ENCODE measurements around the gene NADSYN1. TPM values are rescaled to one million over a fixed set of nuclear protein-coding genes. Genes with fewer than 3 reads are reported as not detected.

The NADSYN1 gene
- total and polyA plus RNA-seq, 2 of the 13 experiments (the other 11 are each of a cell fraction or from before 2014, with no cell fraction given) = 35.7 to 51.5 TPM

DNA sequence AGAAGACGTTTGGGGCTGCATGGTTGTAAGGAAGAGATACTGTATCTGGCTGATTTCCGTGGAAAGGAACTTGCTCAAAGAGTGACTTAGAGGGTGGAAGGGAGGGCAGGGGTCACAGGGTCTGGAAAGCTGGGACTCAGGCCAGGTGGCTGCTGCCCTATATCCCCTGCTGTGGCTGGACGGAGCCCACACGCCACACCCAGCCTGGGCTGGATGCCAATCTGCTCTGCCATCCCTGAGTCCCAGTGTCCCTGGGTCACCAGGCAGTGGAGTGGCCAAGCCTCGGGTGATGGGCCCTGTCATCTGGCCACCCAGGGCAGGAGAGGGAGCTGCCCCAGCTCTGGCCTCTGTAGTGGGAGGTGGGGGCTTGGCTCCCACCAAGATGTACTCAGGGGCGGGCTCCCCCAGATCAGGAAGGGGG is 47.6 kb downstream of the NADSYN1 start:
- H4K20me1 ChIP-seq (ENCODE audit: insufficient read depth, low read length) = no peaks in the 10 kb centered on the region
- 70% methylated on average over 4 of the region's 6 CpGs for WGBS (ENCODE audit: low lambda C conversion rate)
- FAIRE-seq (no peak), DNase-seq (ENCODE audit: low spot score) (no peak), ATAC-seq (no peak)
- CTCF ChIA-PET (ENCODE audit: low intra/inter-chr PET ratio, low total read pairs) = no interaction called here
- H3K36me3 ChIP-seq (replicated peaks in 1 of 2; ENCODE audit: control insufficient read depth in 1 of 2, insufficient read depth in 2 of 2, low read length in 2 of 2) = peaks cover 16 to 49% of the 10 kb centered on the region in 2 experiments; a peak in 4 of 5 replicates
- H3K9me3 ChIP-seq (ENCODE audit: low read length) = no peaks in the 10 kb centered on the region
- no peak overlapping the region for H3K4me3 ChIP-seq (replicated peaks in 1 of 3; ENCODE audit: insufficient read depth in 1 of 3, low read depth in 2 of 3, low read length in 3 of 3)
- no peaks in the 10 kb centered on the region for H3K4me1 ChIP-seq (ENCODE audit: insufficient read depth, low read length)
- H3K4me2 ChIP-seq (ENCODE audit: low read depth, low read length) = no peak overlapping the region
- no peak overlapping the region for H2AFZ ChIP-seq (ENCODE audit: low read length)
- H3K27ac ChIP-seq (ENCODE audit: extremely low read length, insufficient read depth, low read length) = no peak overlapping the region
- no peak overlapping the region for H3K9ac ChIP-seq (ENCODE audit: insufficient read depth, low read depth, low read length)
- intact Hi-C loops (cut with micrococcal nuclease; ENCODE audit: unreplicated experiment) = no loop called here
- no TSS peak for BruUV-seq (replicated peaks)
- H3K27me3 ChIP-seq (ENCODE audit: control insufficient read depth in 1 of 2, insufficient read depth in 2 of 2, low read length in 2 of 2) = no peaks in the 10 kb centered on the region
- TF ChIP-seq SIX1 (CRISPR knock-in tag; IDR thresholded peaks at IDR 0.05; ENCODE audit: borderline replicate concordance) = no peak
- POLR2A ChIA-PET = no interaction called here
- in situ Hi-C loops (cut with HindIII; ENCODE audit: extremely low pct_ligation_motif_present, low pct_unique_long_range_greater_than_20kb) = no loop called here
- no peaks in the 10 kb centered on the region for H3K79me2 ChIP-seq (ENCODE audit: insufficient read depth, low read length)

DNA sequence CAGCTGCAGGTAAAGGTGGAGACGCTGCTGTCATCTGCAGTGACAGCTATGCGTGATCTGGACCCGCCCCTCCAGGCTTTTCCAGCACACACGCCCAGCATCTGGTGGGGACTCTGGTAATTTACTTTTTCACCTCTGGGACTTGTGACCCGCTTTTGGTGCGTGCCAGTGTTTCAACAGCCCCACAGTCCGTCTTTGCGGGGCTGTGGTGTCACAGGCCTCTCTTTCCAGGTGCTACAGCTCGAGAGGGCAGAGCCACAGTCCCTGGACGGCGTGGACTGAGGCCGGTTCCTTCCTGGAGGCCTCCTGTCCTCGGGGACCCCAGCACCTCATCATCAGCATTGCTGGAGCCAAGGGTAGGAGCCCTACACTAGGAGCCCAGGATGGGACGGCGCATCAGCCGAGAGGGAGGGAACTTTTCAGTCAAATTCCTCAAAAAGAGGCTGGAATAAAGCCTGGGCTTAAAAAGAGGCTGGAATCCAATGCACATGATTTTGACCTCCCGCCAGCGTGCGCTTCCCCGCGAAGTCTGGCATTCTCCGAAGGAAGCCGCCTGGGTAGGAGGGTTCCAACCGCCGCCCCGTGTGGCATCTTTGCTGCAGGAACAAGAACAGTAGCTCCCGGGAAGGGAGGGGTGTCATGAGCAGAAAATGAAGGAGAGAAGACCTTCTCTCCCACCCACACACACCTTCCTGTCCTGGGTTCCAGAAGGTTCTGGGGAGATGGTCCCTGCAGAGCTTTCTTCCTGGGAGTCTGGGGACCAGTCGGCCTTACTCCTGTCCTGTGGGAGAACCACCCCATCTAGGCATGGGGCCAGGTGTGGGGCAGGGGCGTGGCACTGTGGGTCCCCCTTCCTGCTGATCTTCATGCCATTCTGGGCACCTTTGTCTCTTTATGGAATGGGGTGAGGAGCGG is 48.3 kb downstream of the NADSYN1 start:
- Histone ChIP-seq H3K27me3 (ENCODE audit: control insufficient read depth in 1 of 2, insufficient read depth in 2 of 2, low read length in 2 of 2) (no peaks in the 10 kb centered on the region), H3K36me3 (replicated peaks in 1 of 2; ENCODE audit: control insufficient read depth in 1 of 2, insufficient read depth in 2 of 2, low read length in 2 of 2) (peaks cover 12 to 43% of the 10 kb centered on the region in 2 experiments; a peak in 4 of 5 replicates), H3K27ac (ENCODE audit: extremely low read length, insufficient read depth, low read length) (no peak overlapping the region), H3K4me3 (replicated peaks in 1 of 3; ENCODE audit: insufficient read depth in 1 of 3, low read depth in 2 of 3, low read length in 3 of 3) (no peak overlapping the region), H4K20me1 (ENCODE audit: insufficient read depth, low read length) (no peaks in the 10 kb centered on the region), H3K9ac (ENCODE audit: insufficient read depth, low read depth, low read length) (no peak overlapping the region), H3K4me1 (ENCODE audit: insufficient read depth, low read length) (no peaks in the 10 kb centered on the region), H3K9me3 (ENCODE audit: low read length) (no peaks in the 10 kb centered on the region), H3K79me2 (ENCODE audit: insufficient read depth, low read length) (no peaks in the 10 kb centered on the region), H3K4me2 (ENCODE audit: low read depth, low read length) (no peak overlapping the region), H2AFZ (ENCODE audit: low read length) (no peak overlapping the region)
- CTCF ChIA-PET (ENCODE audit: low intra/inter-chr PET ratio, low total read pairs) = no interaction called here
- in situ Hi-C loops (cut with HindIII; ENCODE audit: extremely low pct_ligation_motif_present, low pct_unique_long_range_greater_than_20kb) = no loop called here
- DNase-seq (ENCODE audit: low spot score) (no peak), ATAC-seq (no peak), FAIRE-seq (no peak)
- intact Hi-C loops (cut with micrococcal nuclease; ENCODE audit: unreplicated experiment) = no loop called here
- POLR2A ChIA-PET = no interaction called here
- WGBS (ENCODE audit: low lambda C conversion rate) = 96% methylated on average over 30 of the region's 30 CpGs
- TF ChIP-seq, protein P1, sequence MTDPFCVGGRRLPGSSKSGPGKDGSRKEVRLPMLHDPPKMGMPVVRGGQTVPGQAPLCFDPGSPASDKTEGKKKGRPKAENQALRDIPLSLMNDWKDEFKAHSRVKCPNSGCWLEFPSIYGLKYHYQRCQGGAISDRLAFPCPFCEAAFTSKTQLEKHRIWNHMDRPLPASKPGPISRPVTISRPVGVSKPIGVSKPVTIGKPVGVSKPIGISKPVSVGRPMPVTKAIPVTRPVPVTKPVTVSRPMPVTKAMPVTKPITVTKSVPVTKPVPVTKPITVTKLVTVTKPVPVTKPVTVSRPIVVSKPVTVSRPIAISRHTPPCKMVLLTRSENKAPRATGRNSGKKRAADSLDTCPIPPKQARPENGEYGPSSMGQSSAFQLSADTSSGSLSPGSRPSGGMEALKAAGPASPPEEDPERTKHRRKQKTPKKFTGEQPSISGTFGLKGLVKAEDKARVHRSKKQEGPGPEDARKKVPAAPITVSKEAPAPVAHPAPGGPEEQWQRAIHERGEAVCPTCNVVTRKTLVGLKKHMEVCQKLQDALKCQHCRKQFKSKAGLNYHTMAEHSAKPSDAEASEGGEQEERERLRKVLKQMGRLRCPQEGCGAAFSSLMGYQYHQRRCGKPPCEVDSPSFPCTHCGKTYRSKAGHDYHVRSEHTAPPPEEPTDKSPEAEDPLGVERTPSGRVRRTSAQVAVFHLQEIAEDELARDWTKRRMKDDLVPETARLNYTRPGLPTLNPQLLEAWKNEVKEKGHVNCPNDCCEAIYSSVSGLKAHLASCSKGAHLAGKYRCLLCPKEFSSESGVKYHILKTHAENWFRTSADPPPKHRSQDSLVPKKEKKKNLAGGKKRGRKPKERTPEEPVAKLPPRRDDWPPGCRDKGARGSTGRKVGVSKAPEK (CRISPR knock-in tag; IDR thresholded peaks at IDR 0.05; ENCODE audit: borderline replicate concordance) = no peak
- TF ChIP-seq ZNF234 (CRISPR knock-in tag; conservative IDR thresholded peaks at IDR 0.05) = no peak
- BruUV-seq (replicated peaks) = no TSS peak
